DMS153 (cell line): ENCODE measurements around the gene NT5C1A.

Source experiments
- DNase-seq: peaks from one replicate; lab custom pipeline; 2025; lab: John Stamatoyannopoulos, UW

NT5C1A gene

DNA sequence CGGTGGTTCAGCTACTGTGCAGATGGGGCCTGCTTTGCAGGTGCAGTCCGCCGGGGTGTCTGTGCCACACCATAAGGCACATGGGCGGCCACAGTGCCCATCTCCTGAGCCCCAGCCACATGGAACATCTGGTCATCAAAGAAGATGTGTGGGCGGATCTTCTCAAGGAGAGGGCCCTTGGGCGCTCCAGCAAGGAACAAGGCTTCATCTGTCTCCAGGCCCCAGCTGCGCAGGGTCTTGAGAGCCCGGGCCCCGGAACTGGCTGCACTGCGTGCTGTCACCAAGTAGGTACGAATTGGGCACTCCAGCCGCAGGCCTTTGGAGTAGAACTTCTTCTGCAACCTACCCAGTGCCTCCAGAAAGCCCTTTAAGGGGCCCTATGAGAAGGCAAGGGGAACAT, 12.8 kb downstream of the NT5C1A start:
- DNase-seq: no peak

DNA sequence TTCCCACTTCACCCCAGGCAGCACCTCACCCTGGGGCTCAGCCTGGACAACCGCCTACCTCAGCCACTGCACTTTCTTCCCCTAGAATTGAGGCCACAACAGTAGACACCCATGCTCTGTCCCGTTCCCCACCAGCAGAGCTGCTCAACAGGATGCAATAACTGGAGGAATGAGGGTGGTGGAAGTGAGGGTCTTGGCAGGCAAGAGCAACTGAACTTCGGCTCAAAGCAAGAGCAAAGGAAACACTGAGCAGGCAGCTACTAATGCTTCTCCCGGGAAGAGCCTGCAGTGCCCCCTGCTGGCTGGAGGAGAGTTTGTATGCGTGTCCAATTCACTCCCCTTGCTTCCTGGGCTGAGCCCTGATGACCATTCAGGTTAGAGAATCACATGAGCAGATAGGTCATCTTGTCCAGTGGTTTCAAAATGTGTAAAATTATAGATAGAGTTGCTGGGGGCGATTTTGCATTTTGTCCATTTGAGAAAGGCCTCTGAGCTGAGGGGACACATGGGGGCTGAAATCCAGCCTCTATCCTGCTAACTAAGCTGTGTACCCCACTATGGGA, 13.9 kb downstream of the NT5C1A start:
- peak; percentile 67 for DNase-seq

DNA sequence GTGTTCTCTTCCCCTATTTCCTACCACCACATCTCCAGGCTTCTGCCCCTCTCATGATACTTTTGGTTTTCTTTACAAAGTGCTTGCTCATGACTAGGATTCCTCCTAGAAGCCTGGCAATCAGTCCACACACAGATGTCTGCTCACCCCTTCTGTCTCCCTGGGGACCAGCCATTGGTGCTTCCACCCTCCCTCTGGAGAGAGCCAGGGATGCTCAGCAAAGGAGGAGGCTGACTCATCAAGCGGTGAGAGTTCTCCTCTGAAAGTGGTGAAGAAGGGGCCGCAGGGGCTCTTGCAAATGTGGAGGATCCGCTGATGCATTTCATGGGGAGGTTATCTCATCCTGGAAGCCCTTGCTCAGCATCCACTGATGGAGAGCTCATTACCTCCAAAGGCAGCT, 14.5 kb downstream of the NT5C1A start:
- DNase-seq: no peak

DNA sequence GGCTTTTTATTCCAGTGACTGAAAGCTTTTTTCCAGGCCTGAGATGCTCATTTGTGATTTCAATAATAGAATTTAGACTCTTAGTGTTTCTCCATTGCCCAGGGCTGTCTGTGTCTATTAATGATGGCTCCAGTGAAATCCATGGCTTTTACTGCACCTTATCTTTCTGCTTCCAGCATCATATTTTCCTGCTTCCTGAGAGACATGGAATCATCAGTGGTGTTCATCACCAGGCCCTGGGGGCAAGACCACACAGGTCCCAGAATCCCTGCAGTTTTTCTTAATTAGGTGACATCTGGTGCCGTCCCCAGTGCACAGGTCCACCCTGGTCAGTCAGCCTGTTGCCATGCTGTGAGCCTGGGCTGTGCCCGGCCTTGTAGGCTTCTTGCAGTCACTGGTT, 15.5 kb downstream of the NT5C1A start:
- DNase-seq: no peak

DNA sequence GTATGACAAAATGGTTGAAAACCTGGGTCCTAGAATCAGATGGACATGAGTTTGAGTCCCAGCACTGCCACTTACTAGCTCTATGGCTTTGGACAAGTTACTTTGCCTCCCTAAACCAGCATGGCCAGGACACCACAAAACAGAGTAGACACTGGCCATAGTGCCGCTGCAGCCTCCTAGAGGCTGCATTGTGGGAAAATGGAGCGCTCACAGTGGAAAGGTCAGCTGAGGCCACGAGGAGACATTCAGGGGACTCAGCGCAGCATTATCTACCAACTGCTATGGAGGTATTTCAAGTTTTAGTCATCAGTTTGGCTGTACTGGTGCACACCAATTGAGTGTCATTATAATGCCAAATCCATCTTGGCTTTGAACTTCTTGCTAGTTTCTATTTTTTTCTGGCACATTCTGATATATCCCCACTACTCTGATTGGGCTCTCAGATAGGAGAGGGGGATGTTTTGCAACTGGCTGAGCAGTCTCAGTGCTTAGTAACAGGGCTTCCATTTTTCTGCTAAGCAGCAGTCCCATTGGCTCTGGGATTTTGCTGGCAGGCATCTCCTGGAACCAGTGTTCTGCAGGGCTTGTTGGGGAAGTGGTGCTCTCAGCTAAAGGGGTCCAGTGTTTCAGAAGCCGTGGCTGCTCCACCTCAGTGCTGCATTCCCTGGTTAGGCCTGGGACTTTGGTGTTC, 16.2 kb downstream of the NT5C1A start:
- no peak for DNase-seq

DNA sequence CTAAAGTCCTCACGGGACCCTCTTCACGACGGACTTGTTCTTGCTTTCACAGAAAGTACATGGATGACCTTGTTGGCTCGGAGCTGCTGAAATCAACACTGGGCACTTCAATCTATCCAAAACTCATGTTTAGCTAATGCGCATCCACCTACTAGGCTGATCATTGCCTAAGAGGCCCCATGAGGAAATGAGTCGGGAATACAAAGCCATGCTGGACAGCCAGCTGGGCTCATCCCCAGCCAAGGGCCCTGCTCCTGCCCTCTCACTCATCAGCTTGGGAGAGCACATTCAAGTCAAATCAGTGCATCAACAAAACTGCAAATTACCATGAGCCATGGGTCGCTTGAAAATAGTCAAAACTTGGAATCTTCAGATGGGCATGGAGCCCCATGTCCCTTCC, 17.6 kb downstream of the NT5C1A start:
- no peak for DNase-seq

DNA sequence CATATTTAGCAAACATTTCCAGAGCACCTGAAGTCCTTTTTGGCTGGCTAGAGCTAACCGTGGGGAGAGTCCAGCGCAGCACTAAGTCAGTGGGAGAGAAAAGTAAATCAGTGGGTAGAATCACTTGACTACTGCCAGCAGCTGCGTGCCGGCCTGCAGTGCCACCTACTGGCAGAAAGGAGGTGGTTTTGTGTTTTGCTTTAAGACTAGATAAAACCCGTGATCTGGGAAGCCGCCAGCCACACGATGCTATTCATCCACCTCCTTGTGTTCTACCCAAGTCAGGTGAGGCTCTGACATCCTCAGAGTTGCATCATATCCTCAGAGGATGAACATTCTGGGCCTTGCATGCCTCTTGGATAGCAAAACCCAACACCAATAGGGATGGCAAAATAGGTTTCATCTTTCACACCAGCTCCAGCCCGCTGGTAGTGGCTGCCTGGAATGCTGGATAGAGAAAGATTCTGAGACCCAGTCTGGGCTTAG, 18.3 kb downstream of the NT5C1A start:
- peak; percentile 82 for DNase-seq

DNA sequence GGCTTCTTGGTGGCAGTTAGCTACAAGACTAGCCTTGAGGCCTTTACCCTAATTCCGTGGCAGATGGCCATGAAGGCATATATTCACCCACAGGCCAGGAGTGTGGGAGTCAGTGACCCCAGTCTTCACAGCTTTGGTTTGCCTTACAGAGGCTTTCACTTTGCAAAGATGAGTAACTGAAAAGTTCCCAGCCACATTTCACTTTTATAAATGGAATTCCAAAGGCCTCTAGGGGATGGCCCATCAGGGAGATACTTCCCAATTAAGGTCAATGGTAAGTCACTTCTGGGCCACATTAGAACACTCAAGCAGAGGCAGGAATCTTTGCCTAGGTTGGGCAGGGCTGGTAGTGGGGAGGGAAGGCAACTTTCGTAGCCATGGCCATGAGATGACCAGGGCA, 19.4 kb downstream of the NT5C1A start:
- no peak for DNase-seq

DNA sequence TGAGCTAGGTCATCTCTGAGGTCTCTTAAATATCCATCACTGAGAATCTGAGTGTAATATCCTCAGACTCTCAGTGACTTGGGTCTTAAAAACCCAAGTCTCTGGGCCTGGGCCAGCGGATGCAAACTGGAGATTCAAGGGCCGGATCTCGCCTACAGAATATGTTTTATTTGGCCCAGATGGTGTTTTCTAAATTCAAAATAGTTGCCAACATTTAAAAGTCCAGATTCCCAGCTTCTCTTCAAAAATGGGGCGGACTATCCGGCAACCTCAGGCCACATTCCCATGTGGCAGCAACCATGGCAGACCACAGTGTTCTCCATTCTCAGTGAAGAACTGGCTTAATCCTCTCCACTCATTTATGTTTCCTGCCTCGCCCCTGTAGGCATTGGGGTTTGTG, 19.8 kb downstream of the NT5C1A start:
- no peak for DNase-seq

DNA sequence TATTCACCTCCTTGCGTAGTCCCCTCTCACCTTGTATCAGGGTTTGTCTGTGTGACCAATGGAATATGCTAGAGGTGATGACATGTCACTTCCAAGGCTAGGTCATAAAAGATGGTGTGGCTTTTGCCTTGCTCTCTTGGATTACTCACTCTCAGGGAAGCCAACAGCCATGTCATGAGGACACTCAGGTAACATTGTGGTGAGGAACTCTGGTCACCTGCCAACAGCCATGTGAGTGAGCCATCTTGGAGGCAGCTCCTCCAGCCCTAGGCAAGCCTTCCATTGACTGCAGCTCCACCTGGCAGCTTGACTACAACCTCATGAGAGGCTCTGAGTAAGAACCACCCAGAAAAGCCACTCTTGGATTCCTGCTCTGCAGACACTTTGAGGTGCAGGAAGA, 21.5 kb downstream of the NT5C1A start:
- no peak for DNase-seq

DNA sequence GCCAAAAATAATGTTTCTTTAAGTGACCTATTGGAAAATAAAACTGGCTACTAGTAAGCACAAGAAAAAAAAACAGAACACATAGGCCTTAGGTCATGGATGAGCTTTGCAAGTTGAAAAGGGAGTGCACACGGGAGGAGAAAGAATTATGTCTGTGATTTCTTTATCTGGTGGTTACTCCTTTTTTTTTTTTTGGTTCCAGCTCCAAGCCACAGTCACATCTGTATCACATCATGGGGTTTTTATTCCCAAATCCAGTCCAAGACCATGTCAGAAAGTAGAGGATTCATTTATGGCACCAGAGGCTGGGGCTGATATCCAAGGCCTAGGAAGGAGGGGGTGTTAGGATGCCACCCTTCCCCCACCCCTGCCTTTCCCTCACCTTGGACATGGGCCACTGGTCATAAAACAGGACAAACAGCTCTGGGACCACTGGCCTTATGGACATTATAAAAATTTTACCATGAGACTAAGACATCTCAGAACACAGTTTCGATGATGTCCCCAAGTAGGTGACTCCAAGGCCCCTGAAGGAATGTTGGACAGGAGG, 22.2 kb downstream of the NT5C1A start:
- DNase-seq: no peak

DNA sequence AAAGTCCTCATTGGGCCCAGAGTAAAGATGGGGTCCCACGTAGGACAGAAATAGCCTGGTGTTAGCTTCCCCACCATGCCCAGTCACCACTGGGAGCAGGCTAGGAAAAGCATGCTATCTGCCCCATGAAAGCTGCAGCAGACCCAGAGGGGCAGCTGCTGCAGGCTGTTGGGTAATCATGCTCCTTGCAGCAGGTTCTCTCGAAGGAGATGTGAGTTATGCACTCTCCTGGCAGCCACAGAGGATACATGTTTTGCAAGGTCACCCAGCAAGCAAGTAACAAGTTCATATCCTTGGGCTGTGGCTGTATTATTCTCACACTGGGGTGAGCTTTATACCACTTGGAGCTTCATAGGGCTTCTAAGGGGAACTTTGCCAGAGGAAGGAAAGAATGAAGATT, 23.4 kb downstream of the NT5C1A start:
- DNase-seq: no peak

DNA sequence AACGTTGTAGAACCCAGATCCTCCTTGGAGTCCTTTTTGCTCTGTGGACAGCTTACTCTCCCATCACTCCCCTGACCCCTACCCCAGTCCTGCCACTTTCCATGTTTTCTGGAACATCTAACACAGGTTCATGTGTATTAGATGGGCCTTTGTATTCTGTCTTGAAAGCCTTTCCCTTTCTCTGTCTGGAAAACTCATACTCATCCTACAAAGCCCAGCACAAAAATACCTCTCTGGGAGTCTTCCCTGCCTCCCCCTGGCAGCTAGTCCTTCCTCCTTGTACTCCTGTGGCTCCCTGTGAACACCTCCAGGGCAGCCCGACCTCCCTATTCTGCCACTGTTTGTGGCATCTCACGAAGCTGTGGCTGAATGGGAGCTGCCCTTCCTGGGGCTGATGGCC, 24.7 kb downstream of the NT5C1A start:
- no peak for DNase-seq

DNA sequence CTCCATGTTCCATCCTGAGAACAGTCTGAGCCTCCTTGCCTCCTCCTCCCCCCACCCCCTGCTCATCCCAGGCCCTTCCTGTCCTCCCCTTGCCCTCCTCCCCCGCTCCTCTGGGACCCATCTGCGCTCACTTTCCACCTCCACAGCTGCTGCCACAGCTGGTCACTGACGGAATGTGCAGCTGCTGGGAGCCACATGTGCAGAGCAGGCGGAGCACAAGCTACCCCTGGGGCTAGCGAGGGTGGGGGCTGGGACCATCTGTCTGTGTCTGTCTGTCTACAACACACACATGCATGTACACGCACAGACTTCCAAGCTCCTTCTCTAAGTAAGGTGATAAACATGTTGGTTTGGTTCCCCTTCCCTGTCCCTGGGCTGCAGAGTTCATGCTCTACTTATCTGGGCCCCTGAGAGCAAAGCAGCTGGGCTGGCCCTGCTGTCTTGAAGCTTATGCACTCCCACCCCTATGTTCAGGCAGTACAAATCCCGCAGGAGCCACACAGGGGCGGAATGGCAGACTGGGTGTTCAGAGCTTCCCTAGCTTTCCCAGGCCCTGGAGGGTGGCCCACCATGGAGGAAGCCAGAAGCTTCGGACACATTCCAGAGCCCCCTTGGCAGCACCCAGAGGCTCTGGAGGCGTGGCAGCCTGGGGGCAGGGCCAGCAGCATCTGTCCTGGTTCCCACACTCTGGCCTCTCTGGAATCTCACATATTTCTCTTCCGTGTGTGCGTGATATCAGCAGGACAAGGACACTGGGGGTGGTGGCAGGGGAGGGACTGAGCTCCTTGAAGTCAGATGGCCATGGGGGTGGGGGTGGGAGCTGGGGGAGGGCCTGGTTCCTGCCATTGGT, 25.4 kb downstream of the NT5C1A start:
- no peak for DNase-seq

DNA sequence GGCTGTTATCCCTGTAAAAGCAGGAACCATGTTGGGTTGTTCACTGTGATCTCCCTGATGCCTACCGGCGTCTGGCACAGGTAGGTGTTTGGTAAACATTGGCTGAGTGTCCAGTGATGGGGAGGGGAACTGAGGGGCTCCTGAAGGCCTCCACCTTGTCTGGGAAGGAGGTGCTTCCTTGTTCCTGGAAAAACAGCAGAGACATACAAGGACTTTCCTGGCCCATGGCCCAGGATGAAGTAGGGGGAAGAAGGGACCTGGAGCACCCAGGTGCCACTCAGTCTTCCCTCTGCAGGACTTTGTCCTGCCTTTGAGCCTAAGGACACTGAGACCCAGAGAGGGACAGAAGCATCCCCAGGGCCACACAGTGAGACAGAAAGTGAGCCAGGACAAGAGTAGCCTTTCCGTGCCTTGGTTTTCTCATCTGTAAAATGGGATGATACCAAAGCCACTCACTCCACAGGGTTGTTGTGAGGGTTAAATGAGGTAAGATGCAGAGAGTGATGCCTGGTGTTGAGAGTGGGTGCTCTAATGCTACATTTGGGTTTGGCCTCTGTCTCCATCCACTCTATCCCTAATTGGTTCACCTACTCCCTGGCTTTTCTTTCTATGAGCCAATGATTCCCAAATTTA, 26.4 kb downstream of the NT5C1A start:
- DNase-seq: no peak

DNA sequence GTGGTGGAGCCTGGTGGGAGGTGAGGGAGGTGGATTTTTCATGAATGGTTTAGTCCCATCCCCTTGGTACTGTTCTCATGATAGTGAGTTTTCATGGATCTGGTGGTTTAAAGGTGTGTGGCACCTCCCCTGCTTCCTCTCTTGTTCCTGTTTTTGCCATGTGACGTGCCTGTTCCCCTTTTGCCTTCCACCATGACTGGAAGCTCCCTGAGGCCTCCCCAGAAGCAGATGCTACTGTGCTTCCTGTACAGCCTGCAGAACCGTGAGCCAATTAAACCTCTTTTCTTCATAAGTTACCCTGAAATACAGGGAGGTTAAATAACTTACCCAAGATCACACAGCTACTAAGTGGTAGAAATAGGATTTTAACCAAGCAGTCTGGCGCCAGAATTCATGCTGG, 28.2 kb downstream of the NT5C1A start:
- no peak for DNase-seq

DNA sequence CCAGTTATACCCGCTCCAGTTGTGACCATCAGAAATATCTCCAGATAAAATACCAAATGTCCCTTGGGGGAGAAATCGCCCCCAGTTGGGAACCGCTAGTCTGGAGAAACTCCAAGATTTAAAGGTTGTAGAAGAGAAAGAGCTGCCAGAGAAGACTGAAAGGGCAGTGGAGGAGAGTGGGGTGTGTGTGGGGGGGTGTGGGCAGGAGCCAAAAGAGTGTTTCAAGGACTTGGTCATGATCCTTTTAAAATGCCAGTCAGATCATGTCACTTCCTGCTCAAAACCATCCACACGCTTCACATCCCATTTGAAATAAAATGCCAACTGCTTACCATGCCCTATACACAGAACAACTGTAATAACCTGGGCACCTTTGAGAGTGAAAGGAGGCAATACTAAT, 29.1 kb downstream of the NT5C1A start:
- no peak for DNase-seq

DNA sequence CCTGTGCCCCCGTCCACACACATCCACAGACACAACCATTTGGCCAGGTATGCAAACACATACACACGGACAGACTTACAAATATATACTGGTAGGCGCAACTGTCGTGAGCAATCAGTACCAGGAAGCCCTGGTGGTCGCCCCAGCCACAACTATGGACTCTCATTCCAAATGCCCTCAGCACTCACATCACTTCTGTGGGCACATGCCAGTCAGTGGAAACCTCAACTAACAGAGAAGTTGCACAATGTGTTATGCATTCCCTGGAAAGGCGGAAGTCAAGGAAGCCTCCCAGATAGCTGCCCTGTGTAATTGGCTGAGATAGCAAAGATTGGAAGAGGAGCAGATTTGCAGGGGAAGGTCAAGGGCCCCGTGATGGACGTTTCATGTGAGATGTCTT, 31.0 kb downstream of the NT5C1A start:
- no peak for DNase-seq

DNA sequence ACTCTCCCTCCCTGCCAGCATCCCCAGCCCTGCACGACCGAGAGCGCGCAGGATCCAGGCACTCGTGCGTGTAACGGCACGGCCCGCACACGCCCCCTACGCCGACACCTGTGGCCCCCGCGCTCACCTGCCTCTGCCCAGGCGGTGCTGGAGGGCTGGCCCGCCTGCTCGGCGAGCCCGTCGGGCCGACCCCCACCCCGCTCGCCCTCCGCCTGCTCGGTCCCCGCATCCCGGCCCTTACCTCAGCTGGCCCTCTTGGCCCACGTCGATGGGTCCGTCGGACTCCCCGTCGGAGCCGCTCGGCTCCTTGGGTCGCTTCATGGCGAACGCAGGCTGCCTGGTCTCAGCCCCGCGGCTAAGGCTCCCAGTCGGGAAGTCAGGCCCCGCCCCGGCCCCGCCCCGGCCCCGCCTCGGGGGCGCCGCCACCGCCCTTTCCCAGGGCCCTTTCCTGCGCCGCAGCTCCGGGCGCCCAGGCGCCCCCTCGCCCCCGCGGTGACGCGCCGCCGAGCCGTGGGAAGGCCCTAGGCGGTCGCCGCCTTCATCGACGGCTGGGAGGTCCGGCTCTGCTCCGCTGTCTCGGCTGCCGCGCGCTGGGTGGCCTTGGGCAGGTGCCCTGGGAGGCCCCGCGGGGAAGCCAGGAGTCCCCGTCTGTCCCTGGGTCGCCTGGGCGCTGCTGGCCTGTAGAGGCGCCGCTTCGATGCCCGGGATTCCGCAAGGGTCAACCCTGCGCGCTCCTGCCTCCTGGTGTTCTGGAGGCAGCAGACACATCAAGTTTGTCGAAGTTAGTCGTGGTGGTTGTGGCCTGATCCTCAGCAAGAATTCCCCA, 32.4 kb downstream of the NT5C1A start, which contains the start of gene HEYL:
Gene HEYL (minus strand): TSS at position 339 of the 826 bp plus-strand sequence. CDS start 18 bp downstream, at position 321.
- peak; percentile 87 for DNase-seq

DNA sequence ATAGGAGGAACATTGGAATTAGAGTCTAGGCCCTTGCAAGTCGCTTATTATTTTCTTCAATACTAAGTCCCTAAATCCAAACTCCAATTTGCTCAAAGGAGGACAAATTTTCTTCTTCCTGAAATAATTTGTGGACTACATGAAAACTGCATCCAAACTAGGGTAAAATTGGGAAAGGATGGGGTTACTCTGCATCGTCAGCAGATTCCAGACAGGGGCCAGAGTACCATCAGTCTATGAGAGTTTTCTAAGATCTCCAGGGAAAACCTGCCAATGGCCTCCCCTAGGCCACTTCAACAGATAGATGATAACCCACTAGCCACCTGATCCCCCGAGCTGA, 33.0 kb downstream of the NT5C1A start:
- no peak for DNase-seq

DNA sequence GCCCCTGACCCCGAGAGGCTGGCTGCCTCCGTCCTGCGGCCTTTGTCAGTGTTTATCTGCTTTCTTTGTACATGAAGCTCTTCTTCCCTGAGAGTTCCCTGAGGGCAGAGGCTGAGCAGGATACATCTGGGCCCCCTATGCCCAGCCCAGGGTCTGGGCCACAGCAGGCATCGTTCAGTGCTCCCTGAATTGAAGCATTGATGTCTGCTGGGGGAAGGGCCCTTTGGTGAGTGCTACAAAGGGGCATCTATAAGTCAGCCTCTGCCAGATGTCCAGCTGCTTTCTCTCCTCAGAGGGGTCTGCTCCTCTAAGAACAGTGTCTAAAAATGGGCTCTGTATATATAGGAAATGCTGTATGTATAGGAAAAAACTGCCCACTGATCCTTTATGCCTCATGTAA, 34.5 kb downstream of the NT5C1A start:
- DNase-seq: no peak

DNA sequence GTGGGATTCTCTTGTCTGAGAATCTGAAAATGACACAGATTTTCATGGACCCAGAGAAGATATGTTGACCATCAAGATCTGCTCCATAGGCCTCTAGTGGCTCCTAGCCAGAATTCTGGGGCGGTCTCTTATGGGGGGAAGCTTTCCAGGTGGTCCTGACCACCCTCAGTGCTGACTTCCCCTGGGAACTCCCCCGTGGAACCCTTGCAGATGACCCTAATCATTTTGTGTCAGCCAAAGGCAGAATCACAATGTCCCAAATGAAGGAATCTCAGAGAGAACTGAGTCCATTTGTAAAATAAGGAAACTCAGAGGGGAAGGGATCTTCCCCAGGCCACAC, 36.1 kb downstream of the NT5C1A start:
- DNase-seq: no peak
